ENCODE results near the gene STK36.
A peak's percentile ranks its signal among the peaks of the same experiment; 100 is the strongest.

STK36 gene

GRCh38 chr2:218711550-218711929, 39.7 kb downstream of the STK36 start:
- DNase-seq (ENCODE audit: extremely low read depth, insufficient read length), result no peak
- Histone ChIP-seq H3K36me3 (ENCODE audit: control insufficient read depth, insufficient read depth, low read length) (no peaks in the 10 kb centered on the region), H3K27me3 (replicated peaks; ENCODE audit: control insufficient read depth, insufficient read depth, low read length) (no peaks in the 10 kb centered on the region), H3K4me3 (replicated peaks; ENCODE audit: low read depth, low read length) (peak overlapping the region; percentile 92)
- no peak for TF ChIP-seq CTCF (IDR thresholded peaks at IDR 0.05; ENCODE audit: insufficient read depth, low read length, poor library complexity, severe bottlenecking)

- Histone ChIP-seq H3K36me3 (ENCODE audit: control insufficient read depth, insufficient read depth, low read length) (no peaks in the 10 kb centered on the region), H3K4me3 (replicated peaks; ENCODE audit: low read depth, low read length) (no peak overlapping the region), H3K27me3 (replicated peaks; ENCODE audit: control insufficient read depth, insufficient read depth, low read length) (no peaks in the 10 kb centered on the region)
- DNase-seq (ENCODE audit: extremely low read depth, insufficient read length), result no peak
- TF ChIP-seq CTCF (IDR thresholded peaks at IDR 0.05; ENCODE audit: insufficient read depth, low read length, poor library complexity, severe bottlenecking), result no peak
These were observed 42.0 kb downstream of the STK36 start for GRCh38 chr2:218713922-218714321.

GRCh38 chr2:218716070-218716469, 44.2 kb downstream of the STK36 start:
- Histone ChIP-seq H3K27me3 (replicated peaks; ENCODE audit: control insufficient read depth, insufficient read depth, low read length) (no peaks in the 10 kb centered on the region), H3K4me3 (replicated peaks; ENCODE audit: low read depth, low read length) (no peak overlapping the region), H3K36me3 (ENCODE audit: control insufficient read depth, insufficient read depth, low read length) (no peaks in the 10 kb centered on the region; the same call in 1 of the 2 replicates)
- TF ChIP-seq CTCF (IDR thresholded peaks at IDR 0.05; ENCODE audit: insufficient read depth, low read length, poor library complexity, severe bottlenecking), result no peak
- no peak for DNase-seq (ENCODE audit: extremely low read depth, insufficient read length)

GRCh38 chr2:218717262-218717661, 45.4 kb downstream of the STK36 start:
- DNase-seq (ENCODE audit: extremely low read depth, insufficient read length), result no peak
- no peak for TF ChIP-seq CTCF (IDR thresholded peaks at IDR 0.05; ENCODE audit: insufficient read depth, low read length, poor library complexity, severe bottlenecking)
- Histone ChIP-seq H3K36me3 (ENCODE audit: control insufficient read depth, insufficient read depth, low read length) (no peaks in the 10 kb centered on the region; the same call in 1 of the 2 replicates), H3K4me3 (replicated peaks; ENCODE audit: low read depth, low read length) (no peak overlapping the region), H3K27me3 (replicated peaks; ENCODE audit: control insufficient read depth, insufficient read depth, low read length) (no peaks in the 10 kb centered on the region)

- TF ChIP-seq CTCF (IDR thresholded peaks at IDR 0.05; ENCODE audit: insufficient read depth, low read length, poor library complexity, severe bottlenecking), result no peak
- Histone ChIP-seq H3K36me3 (ENCODE audit: control insufficient read depth, insufficient read depth, low read length) (no peaks in the 10 kb centered on the region; the same call in 1 of the 2 replicates), H3K4me3 (replicated peaks; ENCODE audit: low read depth, low read length) (no peak overlapping the region), H3K27me3 (replicated peaks; ENCODE audit: control insufficient read depth, insufficient read depth, low read length) (no peaks in the 10 kb centered on the region)
- no peak for DNase-seq (ENCODE audit: extremely low read depth, insufficient read length)
These were observed 46.2 kb downstream of the STK36 start for GRCh38 chr2:218718058-218718457.

GRCh38 chr2:218719457-218719856, 47.6 kb downstream of the STK36 start:
- Histone ChIP-seq H3K36me3 (ENCODE audit: control insufficient read depth, insufficient read depth, low read length) (no peaks in the 10 kb centered on the region; the same call in 1 of the 2 replicates), H3K4me3 (replicated peaks; ENCODE audit: low read depth, low read length) (no peak overlapping the region), H3K27me3 (replicated peaks; ENCODE audit: control insufficient read depth, insufficient read depth, low read length) (no peaks in the 10 kb centered on the region)
- no peak for DNase-seq (ENCODE audit: extremely low read depth, insufficient read length)
- no peak for TF ChIP-seq CTCF (IDR thresholded peaks at IDR 0.05; ENCODE audit: insufficient read depth, low read length, poor library complexity, severe bottlenecking)
